ENCODE measurements around the gene NUAK2. TPM values are rescaled to one million over a fixed set of nuclear protein-coding genes. Genes with fewer than 3 reads are reported as not detected.

The NUAK2 gene
- total and polyA plus RNA-seq, 2 donors (not counting 3 experiments of a cell fraction or from before 2014, with no cell fraction given), result 1.8 to 2.5 TPM

- intact Hi-C loops (cut with micrococcal nuclease), result no loop called here
- dilution Hi-C loops (cut with MboI; ENCODE audit: extremely low pct_ligation_motif_present, low sequenced_read_pairs), result no loop called here
- no peaks in the 10 kb centered on the region for H3K27me3 ChIP-seq (ENCODE audit: control insufficient read depth in 2 of 2, insufficient read depth in 2 of 2, low read length in 2 of 2)
- no peak overlapping the region for H2AFZ ChIP-seq (ENCODE audit: low read depth, low read length)
- FAIRE-seq (no peak), DNase-seq (ENCODE audit: low read depth, low spot score) (no peak)
- H3K9me1 ChIP-seq (replicated peaks; ENCODE audit: control insufficient read depth, extremely low read depth, insufficient read depth, low read length), result no peaks in the 10 kb centered on the region
- no peak overlapping the region for H3K9ac ChIP-seq (replicated peaks; ENCODE audit: extremely low read depth, insufficient read depth, low read length)
- ChIA-PET CTCF (interaction anchor here (2.5 to 17.5 kb wide), 3 partner anchors 7 to 41 kb away, joined by 21 to 1536 read pairs (median 53); partner anchors contain the start of gene NUAK2), POLR2A (no interaction called here)
- H3K36me3 ChIP-seq (ENCODE audit: control insufficient read depth in 2 of 2, extremely low read depth in 1 of 2, insufficient read depth in 2 of 2, low read length in 2 of 2), result no peaks in the 10 kb centered on the region
- no peak for TF ChIP-seq POLR2AphosphoS5 (IDR thresholded peaks at IDR 0.05; ENCODE audit: insufficient read depth, low read depth, low read length)
- TF ChIP-seq FOS (IDR thresholded peaks at IDR 0.05; ENCODE audit: borderline replicate concordance, insufficient read depth, low read length), result no peak
- TF ChIP-seq MYC (IDR thresholded peaks at IDR 0.05; ENCODE audit: low read depth, low read length), result no peak
- TF ChIP-seq CTCF (IDR thresholded peaks at IDR 0.05; ENCODE audit: extremely low read depth in 1 of 2, insufficient read depth in 1 of 2, low read depth in 1 of 2, low read length in 2 of 2), result no peak
- TF ChIP-seq POLR2A (IDR thresholded peaks at IDR 0.05; ENCODE audit: low read depth, low read length), result no peak
- no peak for TF ChIP-seq EZH2 (IDR thresholded peaks at IDR 0.05; ENCODE audit: borderline replicate concordance, low read depth, low read length, severe bottlenecking)
- TF ChIP-seq, protein P1, sequence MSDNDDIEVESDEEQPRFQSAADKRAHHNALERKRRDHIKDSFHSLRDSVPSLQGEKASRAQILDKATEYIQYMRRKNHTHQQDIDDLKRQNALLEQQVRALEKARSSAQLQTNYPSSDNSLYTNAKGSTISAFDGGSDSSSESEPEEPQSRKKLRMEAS (IDR thresholded peaks at IDR 0.05; ENCODE audit: insufficient read depth, insufficient read length), result no peak
- no peak for TF ChIP-seq JUN (IDR thresholded peaks at IDR 0.05; ENCODE audit: borderline replicate concordance, insufficient read depth, insufficient read length, low read depth)
- no peak for TF ChIP-seq GATA2 (IDR thresholded peaks at IDR 0.05; ENCODE audit: insufficient read depth, insufficient read length, low read depth, low read length)
- H4K20me1 ChIP-seq (replicated peaks; ENCODE audit: control insufficient read depth, extremely low read depth, insufficient read depth, low read length), result no peaks in the 10 kb centered on the region
- no peak overlapping the region for H3K4me2 ChIP-seq (ENCODE audit: insufficient read depth, low read length)
- H3K9me3 ChIP-seq (replicated peaks; ENCODE audit: control insufficient read depth, insufficient read depth, low read length), result no peaks in the 10 kb centered on the region
- no peak overlapping the region for H3K4me3 ChIP-seq (replicated peaks in 1 of 3; ENCODE audit: insufficient read depth in 1 of 3, low read depth in 1 of 3, low read length in 3 of 3)
- H3K79me2 ChIP-seq (ENCODE audit: control insufficient read depth, insufficient read depth, low read length), result no peaks in the 10 kb centered on the region
- no peak overlapping the region for H3K27ac ChIP-seq (ENCODE audit: insufficient read depth, low read depth, low read length)
- no TSS peak for BruUV-seq (replicated peaks)
- peaks cover 34% of the 10 kb centered on the region for H3K4me1 ChIP-seq (ENCODE audit: control insufficient read depth, extremely low read depth, insufficient read depth, low read length)
Measured at GRCh38 chr1:205286335-205286950, 35.1 kb downstream of the NUAK2 start.
